Endothelial cell of umbilical vein (primary cell): ENCODE results near the gene FABP2.

Experiments
- EZH2 ChIP-seq: IDR thresholded peaks from 2 replicates; pipeline ENCODE4 v1.6.1; 2012; ENCODE audit warnings: borderline replicate concordance, low read depth, mild to moderate bottlenecking, moderate library complexity, low read length, inconsistent platforms; ENCODE audit not compliant: severe bottlenecking
- GATA2 ChIP-seq: IDR thresholded peaks from 2 replicates; pipeline ENCODE4 v1.7.0; 2011; ENCODE audit warnings: low read depth, mild to moderate bottlenecking, moderate library complexity, mixed read lengths, low read length; ENCODE audit not compliant: insufficient read length, insufficient read depth
- JUN ChIP-seq: IDR thresholded peaks from 2 replicates; pipeline ENCODE4 v1.6.1; 2011; ENCODE audit warnings: borderline replicate concordance, low read depth; ENCODE audit not compliant: insufficient read length, insufficient read depth
- MYC ChIP-seq: IDR thresholded peaks from one replicate; pipeline ENCODE4 v1.6.1; 2011; ENCODE audit warnings: mild to moderate bottlenecking, low read depth, low read length
- POLR2A ChIP-seq: IDR thresholded peaks from 2 replicates; pipeline ENCODE4 v1.6.1; 2012; ENCODE audit warnings: low read depth, mild to moderate bottlenecking, control low read depth, low read length
- POLR2AphosphoS5 ChIP-seq: IDR thresholded peaks from 2 replicates; pipeline ENCODE4 v1.6.1; 2012; ENCODE audit warnings: low read depth, mild to moderate bottlenecking, control low read depth, low read length, moderate library complexity; ENCODE audit not compliant: insufficient read depth
- TF ChIP-seq, protein P1 (sequence below), 2 donors: IDR thresholded peaks; 1 replicate in 1 of 2; 2 replicates in 1 of 2; pipeline ENCODE4 v1.5.1; 2011; ENCODE audit warnings: low read length in 2 of 2, mild to moderate bottlenecking in 2 of 2, moderate library complexity in 2 of 2, control low read depth in 1 of 2, inconsistent platforms in 1 of 2, low read depth in 1 of 2; ENCODE audit not compliant: insufficient read depth in 1 of 2; ENCODE audit errors: extremely low read depth in 1 of 2
- TF ChIP-seq, protein P2 (sequence below): IDR thresholded peaks from 2 replicates; pipeline ENCODE4 v1.6.1; 2011; ENCODE audit not compliant: insufficient read depth, insufficient read length

DNA sequence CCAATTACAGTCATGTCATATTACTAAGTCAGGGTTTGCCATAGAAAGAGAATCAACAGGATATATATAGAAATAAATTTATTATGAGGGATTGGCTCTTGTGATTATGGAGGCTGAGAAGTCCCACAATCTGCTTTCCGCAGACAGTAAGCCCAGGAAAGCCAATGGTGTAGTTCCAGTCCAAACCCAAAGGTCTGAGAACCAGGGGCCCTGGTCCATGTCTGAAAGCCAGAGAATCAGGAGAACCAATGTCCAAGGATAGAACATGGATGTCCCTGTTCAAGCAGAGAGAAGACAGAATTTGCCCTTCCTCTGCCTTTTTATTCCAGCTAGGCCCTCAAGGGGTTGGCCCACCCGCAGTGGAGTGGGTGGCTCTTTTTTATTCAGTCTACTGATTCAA, 25.6 kb downstream of the FABP2 start:
- TF ChIP-seq, protein P1, sequence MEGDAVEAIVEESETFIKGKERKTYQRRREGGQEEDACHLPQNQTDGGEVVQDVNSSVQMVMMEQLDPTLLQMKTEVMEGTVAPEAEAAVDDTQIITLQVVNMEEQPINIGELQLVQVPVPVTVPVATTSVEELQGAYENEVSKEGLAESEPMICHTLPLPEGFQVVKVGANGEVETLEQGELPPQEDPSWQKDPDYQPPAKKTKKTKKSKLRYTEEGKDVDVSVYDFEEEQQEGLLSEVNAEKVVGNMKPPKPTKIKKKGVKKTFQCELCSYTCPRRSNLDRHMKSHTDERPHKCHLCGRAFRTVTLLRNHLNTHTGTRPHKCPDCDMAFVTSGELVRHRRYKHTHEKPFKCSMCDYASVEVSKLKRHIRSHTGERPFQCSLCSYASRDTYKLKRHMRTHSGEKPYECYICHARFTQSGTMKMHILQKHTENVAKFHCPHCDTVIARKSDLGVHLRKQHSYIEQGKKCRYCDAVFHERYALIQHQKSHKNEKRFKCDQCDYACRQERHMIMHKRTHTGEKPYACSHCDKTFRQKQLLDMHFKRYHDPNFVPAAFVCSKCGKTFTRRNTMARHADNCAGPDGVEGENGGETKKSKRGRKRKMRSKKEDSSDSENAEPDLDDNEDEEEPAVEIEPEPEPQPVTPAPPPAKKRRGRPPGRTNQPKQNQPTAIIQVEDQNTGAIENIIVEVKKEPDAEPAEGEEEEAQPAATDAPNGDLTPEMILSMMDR (IDR thresholded peaks at IDR 0.05; ENCODE audit: extremely low read depth in 1 of 2, insufficient read depth in 1 of 2, low read depth in 1 of 2, low read length in 2 of 2) = no peak
- TF ChIP-seq POLR2A (no peak), MYC (no peak), POLR2AphosphoS5 (no peak), EZH2 (no peak), GATA2 (no peak), JUN (no peak)
- TF ChIP-seq, protein P2, sequence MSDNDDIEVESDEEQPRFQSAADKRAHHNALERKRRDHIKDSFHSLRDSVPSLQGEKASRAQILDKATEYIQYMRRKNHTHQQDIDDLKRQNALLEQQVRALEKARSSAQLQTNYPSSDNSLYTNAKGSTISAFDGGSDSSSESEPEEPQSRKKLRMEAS = no peak
